Suppressor macrophage (primary cell): ENCODE data around the gene GPX1.

ENCODE experiments used
- DNase-seq, 4 experiments: peaks; one replicate each; pipeline ENCODE4 v3.0.0-alpha.2; 2020 to 2022

Gene GPX1

DNA sequence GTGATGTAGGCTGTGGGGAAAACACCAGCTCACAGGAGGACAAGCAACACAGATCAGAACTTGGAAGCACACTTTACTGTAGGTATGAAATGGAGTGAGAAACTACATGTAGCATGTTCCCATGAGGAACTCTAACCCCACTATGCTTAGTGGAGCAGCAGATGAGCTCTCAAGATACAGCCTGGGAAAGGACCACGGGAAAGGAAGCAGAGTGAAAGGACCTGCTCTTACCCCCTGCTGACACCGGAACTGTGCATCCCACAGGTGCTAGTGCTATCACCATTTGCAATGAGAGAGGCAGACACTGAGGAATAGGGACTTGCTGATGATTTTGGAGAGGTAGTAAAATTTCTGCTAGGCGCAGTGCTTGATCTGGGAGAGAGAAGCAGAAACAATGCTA lies 46.9 kb downstream of the GPX1 start:
- no peak for DNase-seq

DNA sequence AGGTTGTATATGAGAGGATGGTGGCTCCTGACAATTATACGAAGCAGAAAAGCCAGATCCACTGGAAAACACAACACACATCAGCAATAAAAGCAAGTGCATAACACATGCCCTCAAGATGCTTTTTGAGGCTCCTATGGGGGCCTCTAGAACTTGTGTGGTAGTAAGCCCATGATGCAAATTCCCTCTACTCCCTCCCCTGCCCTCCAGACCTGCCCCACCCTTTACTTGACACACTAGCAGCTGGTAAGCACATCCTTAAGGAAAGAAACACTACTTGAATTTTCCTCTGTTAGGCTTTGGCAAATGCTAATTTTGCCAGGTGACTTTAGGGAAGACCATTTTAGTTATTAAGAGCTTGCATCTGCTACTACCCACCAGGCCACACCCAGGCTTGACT lies 47.5 kb downstream of the GPX1 start:
- DNase-seq, result no peak
